Measurements from ENCODE around the gene SPART.

Gene SPART, protein sequence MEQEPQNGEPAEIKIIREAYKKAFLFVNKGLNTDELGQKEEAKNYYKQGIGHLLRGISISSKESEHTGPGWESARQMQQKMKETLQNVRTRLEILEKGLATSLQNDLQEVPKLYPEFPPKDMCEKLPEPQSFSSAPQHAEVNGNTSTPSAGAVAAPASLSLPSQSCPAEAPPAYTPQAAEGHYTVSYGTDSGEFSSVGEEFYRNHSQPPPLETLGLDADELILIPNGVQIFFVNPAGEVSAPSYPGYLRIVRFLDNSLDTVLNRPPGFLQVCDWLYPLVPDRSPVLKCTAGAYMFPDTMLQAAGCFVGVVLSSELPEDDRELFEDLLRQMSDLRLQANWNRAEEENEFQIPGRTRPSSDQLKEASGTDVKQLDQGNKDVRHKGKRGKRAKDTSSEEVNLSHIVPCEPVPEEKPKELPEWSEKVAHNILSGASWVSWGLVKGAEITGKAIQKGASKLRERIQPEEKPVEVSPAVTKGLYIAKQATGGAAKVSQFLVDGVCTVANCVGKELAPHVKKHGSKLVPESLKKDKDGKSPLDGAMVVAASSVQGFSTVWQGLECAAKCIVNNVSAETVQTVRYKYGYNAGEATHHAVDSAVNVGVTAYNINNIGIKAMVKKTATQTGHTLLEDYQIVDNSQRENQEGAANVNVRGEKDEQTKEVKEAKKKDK

DNA sequence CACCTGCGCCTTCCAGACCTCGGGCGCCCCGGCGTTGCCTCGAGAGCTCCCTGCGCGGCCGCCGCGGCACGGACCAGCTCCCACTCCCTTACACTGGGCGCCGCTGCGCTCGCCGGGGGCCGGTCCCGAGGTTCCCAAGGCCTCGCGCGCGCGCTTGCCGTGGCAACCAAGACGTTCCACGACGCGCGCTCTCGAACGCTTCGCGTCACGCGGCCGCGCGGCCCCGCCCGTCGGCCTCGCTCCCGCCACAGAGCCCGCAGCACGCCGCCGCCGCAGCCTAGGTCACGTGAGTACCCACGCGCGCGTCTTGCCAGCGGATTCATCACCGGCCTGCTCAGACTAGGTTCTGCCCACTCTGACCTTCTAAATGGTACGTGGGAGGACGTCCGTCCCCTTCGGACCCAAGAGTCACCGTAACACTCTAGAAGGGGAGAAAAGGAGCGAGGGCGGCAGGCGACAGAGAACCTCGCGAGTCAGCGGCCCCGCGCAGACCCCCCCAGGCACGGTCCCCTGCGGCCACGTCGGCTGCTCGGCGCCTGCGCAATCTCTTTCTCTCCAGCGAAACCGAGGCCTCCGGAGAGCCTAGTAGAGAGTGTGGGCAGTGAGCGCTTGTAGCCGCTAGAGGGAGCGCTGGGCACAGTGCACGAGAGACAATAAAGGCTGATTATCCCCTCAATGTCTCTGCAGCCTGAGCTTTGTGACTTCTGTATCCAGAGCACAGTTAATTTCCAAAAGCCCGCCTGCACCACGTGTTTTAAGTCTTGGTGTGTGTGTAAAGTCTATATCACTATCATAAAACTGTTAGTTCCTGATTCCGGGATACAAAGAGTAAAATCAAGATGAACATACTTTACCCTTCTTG lies at the start of gene SPART:
Gene SPART, minus strand, starts transcription at position 173 of the 862 bp plus-strand sequence. CDS start 10,564 bp downstream, outside the sequence.
- peak within 1 kb of the TSS; percentile 89 for H3K4me3 ChIP-seq (ENCODE audit: low read length)
- TF ChIP-seq, protein P1, sequence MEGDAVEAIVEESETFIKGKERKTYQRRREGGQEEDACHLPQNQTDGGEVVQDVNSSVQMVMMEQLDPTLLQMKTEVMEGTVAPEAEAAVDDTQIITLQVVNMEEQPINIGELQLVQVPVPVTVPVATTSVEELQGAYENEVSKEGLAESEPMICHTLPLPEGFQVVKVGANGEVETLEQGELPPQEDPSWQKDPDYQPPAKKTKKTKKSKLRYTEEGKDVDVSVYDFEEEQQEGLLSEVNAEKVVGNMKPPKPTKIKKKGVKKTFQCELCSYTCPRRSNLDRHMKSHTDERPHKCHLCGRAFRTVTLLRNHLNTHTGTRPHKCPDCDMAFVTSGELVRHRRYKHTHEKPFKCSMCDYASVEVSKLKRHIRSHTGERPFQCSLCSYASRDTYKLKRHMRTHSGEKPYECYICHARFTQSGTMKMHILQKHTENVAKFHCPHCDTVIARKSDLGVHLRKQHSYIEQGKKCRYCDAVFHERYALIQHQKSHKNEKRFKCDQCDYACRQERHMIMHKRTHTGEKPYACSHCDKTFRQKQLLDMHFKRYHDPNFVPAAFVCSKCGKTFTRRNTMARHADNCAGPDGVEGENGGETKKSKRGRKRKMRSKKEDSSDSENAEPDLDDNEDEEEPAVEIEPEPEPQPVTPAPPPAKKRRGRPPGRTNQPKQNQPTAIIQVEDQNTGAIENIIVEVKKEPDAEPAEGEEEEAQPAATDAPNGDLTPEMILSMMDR (conservative IDR thresholded peaks at IDR 0.05; ENCODE audit: low read length): peak; percentile 97
- peak; percentile 96 for DNase-seq (ENCODE audit: low read depth)

DNA sequence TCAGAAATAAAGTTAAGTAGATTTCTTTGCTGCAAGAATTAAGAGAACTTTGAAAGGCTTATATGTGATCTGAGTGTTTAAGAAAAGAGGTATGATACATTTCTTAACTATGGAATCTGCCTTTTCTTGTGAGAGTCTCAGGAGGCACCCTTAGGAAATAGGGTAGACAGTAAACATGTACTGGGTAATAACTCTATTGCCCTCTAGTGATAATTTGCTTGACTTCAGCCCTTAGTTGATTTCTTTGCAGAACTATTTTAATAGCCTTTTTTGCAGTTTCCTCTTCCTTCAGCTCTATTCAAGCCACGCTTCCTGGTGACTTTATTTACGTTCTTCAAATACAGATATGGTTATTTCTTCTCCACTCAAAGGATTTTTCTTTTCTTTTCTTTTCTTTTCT lies 49.1 kb upstream of the SPART start:
- DNase-seq (ENCODE audit: low read depth): peak; percentile 84
- TF ChIP-seq, protein P1 (conservative IDR thresholded peaks at IDR 0.05; ENCODE audit: low read length): peak; percentile 77
- H3K4me3 ChIP-seq (ENCODE audit: low read length): no peak overlapping the region

DNA sequence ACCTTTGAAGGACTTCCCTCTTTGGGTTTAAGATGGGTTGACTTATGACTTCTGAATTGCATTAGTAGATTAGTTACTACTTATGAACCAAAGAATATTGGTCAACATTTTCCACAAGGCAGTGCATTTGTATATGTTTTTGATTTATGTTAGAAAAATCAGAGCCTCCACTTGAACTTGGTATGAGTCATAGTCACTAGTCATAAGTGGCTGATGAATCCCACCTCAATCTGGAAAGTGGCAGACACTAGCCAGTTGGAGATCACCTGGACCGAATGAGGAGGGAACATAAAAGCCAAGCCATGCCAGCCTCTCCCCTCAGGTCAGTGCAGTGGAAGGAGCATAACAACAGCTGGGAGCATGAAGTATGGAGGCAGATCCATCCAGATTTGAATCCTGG lies 39.3 kb upstream of the SPART start:
- no peak overlapping the region for H3K4me3 ChIP-seq (ENCODE audit: low read length)
- no peak for DNase-seq (ENCODE audit: low read depth)
- TF ChIP-seq, protein P1 (conservative IDR thresholded peaks at IDR 0.05; ENCODE audit: low read length): no peak

DNA sequence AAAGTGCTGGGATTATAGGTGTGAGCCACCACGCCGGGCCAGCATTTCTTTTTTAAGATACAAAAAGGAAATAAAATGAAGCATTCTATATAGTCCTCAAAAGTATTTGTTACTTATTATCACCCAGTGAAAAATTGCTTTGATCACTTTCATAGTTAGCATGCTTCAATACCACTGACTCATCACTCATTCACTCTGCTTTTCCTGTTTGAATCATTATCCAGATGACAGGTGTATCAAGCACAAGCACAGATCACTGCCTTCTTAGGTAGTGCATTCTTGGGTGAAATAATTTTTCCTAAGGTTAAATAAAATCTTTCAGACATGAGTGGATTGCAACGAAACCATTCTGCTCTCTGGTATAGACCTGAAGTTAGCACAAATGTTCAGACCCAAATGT lies 35.8 kb upstream of the SPART start:
- DNase-seq (ENCODE audit: low read depth): no peak
- TF ChIP-seq, protein P1 (conservative IDR thresholded peaks at IDR 0.05; ENCODE audit: low read length): no peak
- H3K4me3 ChIP-seq (ENCODE audit: low read length): no peak overlapping the region

DNA sequence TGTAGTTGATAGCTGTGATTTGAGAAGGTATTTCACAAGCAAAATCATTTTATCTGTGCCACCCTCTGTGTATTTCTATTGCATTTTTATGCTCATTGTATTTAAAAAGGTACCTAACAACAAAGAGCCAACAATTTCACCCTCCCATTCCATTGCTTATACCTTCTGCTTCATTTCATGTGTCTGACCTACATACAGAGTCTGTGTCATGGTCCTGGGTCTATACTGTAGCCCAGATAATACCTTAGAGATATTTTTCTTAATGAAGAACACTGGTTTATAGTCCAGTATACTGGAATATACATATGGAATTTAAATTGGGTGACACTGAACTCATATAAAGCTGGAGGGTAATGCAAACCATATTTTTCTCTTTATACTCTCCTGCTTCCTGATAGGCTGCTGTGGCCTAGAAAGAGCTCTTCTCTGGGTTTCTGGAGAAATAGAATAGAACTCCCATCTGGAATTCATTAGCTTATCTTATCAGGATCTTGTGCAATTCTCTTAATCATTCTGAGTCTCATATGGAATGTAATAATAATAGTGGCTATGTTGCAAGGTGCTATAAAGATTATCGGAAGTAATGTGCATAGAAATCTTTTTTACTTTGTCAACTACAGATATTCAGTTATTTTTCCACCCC lies 31.8 kb upstream of the SPART start:
- H3K4me3 ChIP-seq (ENCODE audit: low read length): no peak overlapping the region
- TF ChIP-seq, protein P1 (conservative IDR thresholded peaks at IDR 0.05; ENCODE audit: low read length): no peak
- no peak for DNase-seq (ENCODE audit: low read depth)

DNA sequence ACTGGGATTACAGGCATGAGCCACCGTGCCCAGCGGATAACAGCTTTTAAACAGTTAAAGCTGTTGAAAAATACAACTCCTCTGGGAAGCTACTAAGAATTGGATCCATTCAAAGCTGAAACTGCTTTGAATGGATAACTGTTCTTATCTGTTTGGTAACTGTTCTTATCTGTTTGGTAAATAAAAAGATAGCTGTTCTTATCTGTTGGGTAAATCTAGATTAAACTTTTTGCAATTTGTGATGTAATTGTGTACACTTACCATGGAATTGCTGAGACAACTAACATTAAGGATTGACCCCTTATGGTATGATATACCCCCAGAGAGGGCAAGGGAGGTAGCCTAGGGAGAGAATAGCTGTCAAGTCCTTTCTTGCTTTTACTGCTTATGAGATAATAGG lies 27.9 kb upstream of the SPART start:
- DNase-seq (ENCODE audit: low read depth): no peak
- H3K4me3 ChIP-seq (ENCODE audit: low read length): no peak overlapping the region
- TF ChIP-seq, protein P1 (conservative IDR thresholded peaks at IDR 0.05; ENCODE audit: low read length): no peak
